Neural cell (in vitro differentiated cells): Measurements from ENCODE around the gene DRD2.

Source experiments
- CTCF ChIP-seq: fragments of 450-650 bp; IDR thresholded peaks from 2 replicates; pipeline ENCODE4 v1.5.1; 2014; ENCODE audit warnings: antibody characterized with exemption, mild to moderate bottlenecking, moderate library complexity; ENCODE audit not compliant: poor library complexity, severe bottlenecking
- EZH2 ChIP-seq: fragments of 200-600, 300-800 bp; shearing (Covaris generic), sonication (generic); IDR thresholded peaks from 2 replicates; pipeline ENCODE4 v1.6.1; 2014; ENCODE audit warnings: antibody characterized with exemption, low read length, borderline replicate concordance, mild to moderate bottlenecking; ENCODE audit not compliant: insufficient read depth, poor library complexity, severe bottlenecking
- POLR2AphosphoS5 ChIP-seq: IDR thresholded peaks from 2 replicates; pipeline ENCODE4 v1.6.1; 2012
- TAF1 ChIP-seq: IDR thresholded peaks from 2 replicates; pipeline ENCODE4 v1.6.1; 2012; ENCODE audit warnings: low read depth

GRCh38 chr11:113401718-113402117, 73.5 kb downstream of the DRD2 start:
- TF ChIP-seq TAF1 (no peak), CTCF (no peak), POLR2AphosphoS5 (no peak), EZH2 (no peak)
